Stomach (tissue), 9 donors: ENCODE results near the gene FAM120B. TPM values are rescaled to one million over a fixed set of nuclear protein-coding genes. Genes with fewer than 3 reads are reported as not detected.

Source experiments
- DNase-seq, 2 donors: peaks; one replicate each; pipeline versions ENCODE4 v3.0.0 to v3.0.0-alpha.2; 2013 to 2019
- H3K27ac ChIP-seq, 5 donors: fragments of 200-600 bp in 4 of 5; sonication (generic) in 4 of 5; one replicate each; pipeline ENCODE4 v1.5.1; 2013 to 2019; ENCODE audit warnings: mild to moderate bottlenecking in 1 of 5, moderate library complexity in 1 of 5
- H3K27me3 ChIP-seq, 3 donors: fragments of 200-600 bp; sonication (generic); one replicate each; pipeline ENCODE4 v1.5.1; 2017 to 2019; ENCODE audit warnings: mixed run types in 1 of 3
- H3K36me3 ChIP-seq, 4 donors: fragments of 200-600 bp; sonication (generic); 1 replicate in 3 of 4; 2 replicates in 1 of 4; pipeline ENCODE4 v1.5.1; 2016 to 2019
- H3K4me1 ChIP-seq, 4 donors: fragments of 200-600 bp; sonication (generic); one replicate each; pipeline ENCODE4 v1.5.1; 2016 to 2019
- H3K4me3 ChIP-seq, 4 donors: fragments of 200-600 bp; sonication (generic) in 3 of 4; one replicate each; pipeline ENCODE4 v1.5.1; 2016 to 2019; ENCODE audit warnings: mild to moderate bottlenecking in 1 of 4
- H3K9me3 ChIP-seq, 4 donors: fragments of 200-600 bp; sonication (generic); one replicate each; pipeline ENCODE4 v1.5.1; 2016 to 2019
- EP300 ChIP-seq: sonication (generic); formaldehyde crosslinking; IDR thresholded peaks from one replicate; pipeline ENCODE4 v1.6.1; 2017; ENCODE audit warnings: antibody characterized with exemption
- POLR2A ChIP-seq, 4 donors: fragments of 450-650 bp; IDR thresholded peaks; one replicate each; pipeline ENCODE4 v1.6.1; 2016; ENCODE audit warnings: antibody characterized with exemption in 4 of 4, control low read depth in 2 of 4, mild to moderate bottlenecking in 1 of 4, moderate library complexity in 1 of 4
- POLR2AphosphoS5 ChIP-seq, 3 donors: sonication (generic); formaldehyde crosslinking; IDR thresholded peaks; one replicate each; pipeline ENCODE4 v1.6.1; 2016; ENCODE audit warnings: antibody characterized with exemption in 3 of 3
- WGBS, 5 donors: extraction: QIAGEN DNeasy Blood & Tissue Kit in 3 of 5; methylation state at CpG; one replicate each; pipeline versions ENCODE4 v1.1.5 to v1.1.7; 2013 to 2018; 5-methylcytosine and 5-hydroxymethylcytosine counted together
- intact Hi-C: fragments of 100-400 bp; cut with DNase I; formaldehyde crosslinking; loops from one replicate; pipeline ENCODE4 v1.15.1; 2023; ENCODE audit warnings: low total_unique reads
- polyA plus RNA-seq, 3 donors: library from polyadenylated mRNA; stranded (reverse); fragments of 200-250 nt; gene quantifications; one replicate each; pipeline ENCODE4 v1.2.3, GENCODE V29; 2013
- total RNA-seq, 5 donors: library from RNA; depleted of rRNA; stranded (reverse); fragments of >200 nt; gene quantifications; one replicate each; pipeline versions ENCODE4 v1.1.0 to v1.2.3, GENCODE V29; 2014 to 2016
- TF ChIP-seq, protein P1 (sequence below), 7 experiments: fragments of 450-650 bp in 4 of 7; fragments of 200-600 bp in 3 of 7; sonication (generic) in 3 of 7; IDR thresholded peaks; one replicate each; pipeline ENCODE4 v1.5.1; 2016 to 2019; ENCODE audit warnings: antibody characterized with exemption in 7 of 7, control low read depth in 2 of 7, mild to moderate bottlenecking in 1 of 7
- donor health status: healthy with polysubstance abuse.
- donor health status: Bipolar disorder and iron deficiency.
- donor health status: healthy.

The FAM120B gene
- total and polyA plus RNA-seq, 8 donors, result 6.4 to 66.5 (median 27.3) TPM

DNA sequence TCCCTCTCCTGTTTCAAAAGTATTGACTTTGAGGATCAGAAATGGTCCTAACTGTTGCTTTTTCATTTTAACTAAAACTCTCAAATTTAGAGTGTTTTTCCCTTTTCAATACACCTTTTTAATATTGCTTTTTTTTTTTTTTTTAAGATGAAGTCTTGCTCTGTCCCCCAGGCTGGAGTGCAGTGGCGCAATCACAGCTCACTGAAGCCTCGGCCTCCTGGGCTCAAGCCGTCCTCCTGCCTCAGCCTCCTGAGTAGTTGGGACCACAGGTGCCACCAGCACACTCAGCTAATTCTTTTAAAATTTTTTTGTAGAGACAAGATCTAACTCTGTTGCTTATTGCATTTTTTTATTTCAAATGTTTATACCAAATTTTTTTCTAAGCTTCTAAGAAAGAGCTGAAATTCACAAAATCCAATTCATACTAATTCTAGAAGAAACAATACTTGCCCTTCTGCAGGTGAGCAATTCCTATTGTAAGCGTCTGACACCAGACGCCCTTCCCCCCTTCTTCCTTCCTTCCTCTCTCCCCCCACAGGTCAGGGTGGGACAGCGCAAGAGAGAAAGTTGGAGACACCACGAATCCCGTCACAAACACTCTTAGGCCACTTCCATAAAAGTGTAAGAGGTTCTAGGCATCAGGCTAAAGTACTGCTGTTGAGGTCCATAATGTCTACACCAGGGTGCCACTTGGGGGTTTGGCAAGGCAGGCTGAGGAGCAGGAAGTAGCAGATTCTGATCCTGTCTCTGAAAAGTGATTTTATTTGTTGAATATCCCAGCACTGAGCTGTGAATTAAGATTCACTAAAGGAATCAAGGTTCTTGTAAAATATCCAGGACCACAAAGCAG lies 28.4 kb upstream of the FAM120B start:
- H3K36me3 ChIP-seq, result peaks cover 6 to 17% (median 8%) of the 10 kb centered on the region in 4 donors
- no peak overlapping the region for H3K4me3 ChIP-seq
- peak overlapping the region in 2 of 5 donors; percentile 69 to 85 for H3K27ac ChIP-seq
- H3K4me1 ChIP-seq, result peaks cover 8 to 31% (median 16%) of the 10 kb centered on the region in 4 donors
- no peak for DNase-seq
- intact Hi-C loops, result no loop called here
- H3K9me3 ChIP-seq, result no peaks in the 10 kb centered on the region
- TF ChIP-seq POLR2A (IDR thresholded peaks at IDR 0.05) (no peak), EP300 (no peak), POLR2AphosphoS5 (IDR thresholded peaks at IDR 0.05) (no peak)
- TF ChIP-seq, protein P1, sequence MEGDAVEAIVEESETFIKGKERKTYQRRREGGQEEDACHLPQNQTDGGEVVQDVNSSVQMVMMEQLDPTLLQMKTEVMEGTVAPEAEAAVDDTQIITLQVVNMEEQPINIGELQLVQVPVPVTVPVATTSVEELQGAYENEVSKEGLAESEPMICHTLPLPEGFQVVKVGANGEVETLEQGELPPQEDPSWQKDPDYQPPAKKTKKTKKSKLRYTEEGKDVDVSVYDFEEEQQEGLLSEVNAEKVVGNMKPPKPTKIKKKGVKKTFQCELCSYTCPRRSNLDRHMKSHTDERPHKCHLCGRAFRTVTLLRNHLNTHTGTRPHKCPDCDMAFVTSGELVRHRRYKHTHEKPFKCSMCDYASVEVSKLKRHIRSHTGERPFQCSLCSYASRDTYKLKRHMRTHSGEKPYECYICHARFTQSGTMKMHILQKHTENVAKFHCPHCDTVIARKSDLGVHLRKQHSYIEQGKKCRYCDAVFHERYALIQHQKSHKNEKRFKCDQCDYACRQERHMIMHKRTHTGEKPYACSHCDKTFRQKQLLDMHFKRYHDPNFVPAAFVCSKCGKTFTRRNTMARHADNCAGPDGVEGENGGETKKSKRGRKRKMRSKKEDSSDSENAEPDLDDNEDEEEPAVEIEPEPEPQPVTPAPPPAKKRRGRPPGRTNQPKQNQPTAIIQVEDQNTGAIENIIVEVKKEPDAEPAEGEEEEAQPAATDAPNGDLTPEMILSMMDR (IDR thresholded peaks at IDR 0.05), result no peak
- peaks cover 0 to 16% (median 0%) of the 10 kb centered on the region in 3 donors for H3K27me3 ChIP-seq
- 76 to 89% (median 84%) methylated on average over 8 of the region's 8 CpGs for WGBS, 5 donors

DNA sequence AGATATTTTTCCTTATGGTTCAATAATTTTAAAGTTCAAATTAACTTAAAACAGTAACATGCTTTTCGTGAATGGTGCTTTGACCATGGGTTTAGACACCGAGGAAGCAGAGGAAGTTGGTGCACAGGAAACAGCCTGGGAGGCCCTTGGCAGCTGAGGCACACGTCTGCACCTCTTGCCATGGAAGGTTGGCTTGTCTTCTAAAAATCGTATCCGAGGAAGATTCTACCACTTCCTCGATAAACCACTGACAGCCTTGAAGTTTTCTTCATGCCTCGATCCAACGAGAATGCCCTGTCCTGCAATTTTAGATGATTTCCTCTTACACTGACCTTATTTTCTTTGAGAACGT lies 27.8 kb upstream of the FAM120B start:
- Histone ChIP-seq H3K36me3 (peaks cover 10 to 23% (median 14%) of the 10 kb centered on the region in 4 donors), H3K9me3 (no peaks in the 10 kb centered on the region), H3K4me1 (peaks cover 8 to 31% (median 16%) of the 10 kb centered on the region in 4 donors), H3K27ac (peak overlapping the region in 1 of 5 donors; percentile 85), H3K27me3 (peaks cover 0 to 9% (median 0%) of the 10 kb centered on the region in 3 donors), H3K4me3 (no peak overlapping the region)
- 57 to 77% (median 70%) methylated on average over 9 of the region's 9 CpGs for WGBS, 5 donors
- DNase-seq, result no peak
- no peak for TF ChIP-seq EP300
- TF ChIP-seq, protein P1 (IDR thresholded peaks at IDR 0.05), result no peak
- no peak for TF ChIP-seq POLR2A (IDR thresholded peaks at IDR 0.05)
- no peak for TF ChIP-seq POLR2AphosphoS5 (IDR thresholded peaks at IDR 0.05)
- intact Hi-C loops, result no loop called here

DNA sequence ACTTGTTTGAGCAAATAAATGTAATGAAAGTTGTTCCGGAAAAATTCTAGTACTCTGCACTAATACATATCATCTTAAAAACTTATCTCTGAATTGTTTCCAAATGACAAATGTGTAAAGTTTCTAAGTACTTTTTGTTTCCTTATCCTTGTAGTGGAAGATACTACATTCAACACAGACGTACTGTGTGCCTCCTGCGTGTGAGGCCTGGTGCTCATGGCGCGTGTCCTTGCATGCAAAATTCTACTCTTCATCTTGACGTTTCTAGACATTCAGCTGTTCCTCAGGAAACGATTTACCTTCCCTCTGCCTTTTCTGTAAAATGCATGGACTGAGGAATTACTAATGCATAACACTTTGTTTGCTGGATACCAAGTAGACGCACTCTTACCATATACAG lies 27.1 kb upstream of the FAM120B start:
- DNase-seq, result no peak
- intact Hi-C loops, result no loop called here
- no peak for TF ChIP-seq EP300
- TF ChIP-seq, protein P1 (IDR thresholded peaks at IDR 0.05), result no peak
- TF ChIP-seq POLR2A (IDR thresholded peaks at IDR 0.05), result no peak
- no peak for TF ChIP-seq POLR2AphosphoS5 (IDR thresholded peaks at IDR 0.05)
- Histone ChIP-seq H3K36me3 (peaks cover 10 to 30% (median 21%) of the 10 kb centered on the region in 4 donors), H3K27me3 (peaks cover 0 to 7% (median 0%) of the 10 kb centered on the region in 3 donors), H3K27ac (peak overlapping the region in 4 of 5 donors; percentile 68 to 85 (median 73)), H3K4me1 (peaks cover 8 to 31% (median 16%) of the 10 kb centered on the region in 4 donors), H3K4me3 (no peak overlapping the region), H3K9me3 (no peaks in the 10 kb centered on the region)
- WGBS, 5 donors, result 69 to 73% (median 71%) methylated on average over 8 of the region's 8 CpGs

DNA sequence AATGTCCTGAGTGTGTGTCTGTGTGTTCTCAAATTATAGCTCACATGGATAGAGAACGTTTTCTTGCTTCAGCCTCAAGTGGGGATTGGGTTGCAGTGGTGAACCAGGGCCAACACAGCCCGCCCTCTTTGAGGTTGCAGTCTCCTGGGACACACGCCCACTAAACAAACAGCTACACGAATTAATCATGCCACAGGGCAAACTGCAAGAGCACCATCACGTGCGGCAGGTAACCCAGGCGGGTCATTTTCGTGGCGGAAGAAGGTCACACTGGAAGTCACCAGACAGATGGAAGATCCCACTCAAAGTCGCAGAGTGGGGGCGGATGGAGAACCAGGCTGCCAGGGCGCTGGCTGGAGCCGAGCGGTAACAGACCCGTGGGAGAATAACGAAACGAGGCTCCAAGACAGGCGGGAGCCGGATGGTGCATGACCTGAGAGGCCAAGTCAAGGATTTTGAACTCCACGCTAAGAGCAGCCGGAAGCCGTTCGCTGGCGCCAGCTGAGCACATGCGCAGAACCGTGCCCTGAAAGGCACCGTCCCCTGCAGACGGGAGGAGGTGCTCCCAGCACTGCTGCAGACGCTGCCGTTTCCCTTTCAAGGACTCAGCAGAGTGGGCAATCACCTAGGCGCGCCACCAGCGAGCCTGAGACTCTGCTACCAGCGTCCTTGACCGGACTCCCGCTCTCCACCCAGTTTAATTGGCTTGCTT lies 26.4 kb upstream of the FAM120B start:
- Histone ChIP-seq H3K4me1 (peaks cover 8 to 31% (median 16%) of the 10 kb centered on the region in 4 donors), H3K9me3 (no peaks in the 10 kb centered on the region), H3K36me3 (peaks cover 10 to 37% (median 28%) of the 10 kb centered on the region in 4 donors), H3K27me3 (peaks cover 0 to 9% (median 0%) of the 10 kb centered on the region in 3 donors), H3K27ac (peak overlapping the region; percentile 68 to 85 (median 75)), H3K4me3 (peak overlapping the region; percentile 7 to 36 (median 29))
- TF ChIP-seq EP300 (no peak), POLR2AphosphoS5 (IDR thresholded peaks at IDR 0.05) (peak; percentile 8 to 54 (median 13))
- 25 to 47% (median 30%) methylated on average over 24 to 36 of the region's 36 CpGs for WGBS, 5 donors
- intact Hi-C loops, result loop anchor here (10.0 kb wide), 1 partner anchor 445 kb away; no protein-coding TSS in a partner anchor
- DNase-seq, result peak; percentile 75 to 90
